ENCODE results near the gene KAT8.

KAT8 gene

DNA sequence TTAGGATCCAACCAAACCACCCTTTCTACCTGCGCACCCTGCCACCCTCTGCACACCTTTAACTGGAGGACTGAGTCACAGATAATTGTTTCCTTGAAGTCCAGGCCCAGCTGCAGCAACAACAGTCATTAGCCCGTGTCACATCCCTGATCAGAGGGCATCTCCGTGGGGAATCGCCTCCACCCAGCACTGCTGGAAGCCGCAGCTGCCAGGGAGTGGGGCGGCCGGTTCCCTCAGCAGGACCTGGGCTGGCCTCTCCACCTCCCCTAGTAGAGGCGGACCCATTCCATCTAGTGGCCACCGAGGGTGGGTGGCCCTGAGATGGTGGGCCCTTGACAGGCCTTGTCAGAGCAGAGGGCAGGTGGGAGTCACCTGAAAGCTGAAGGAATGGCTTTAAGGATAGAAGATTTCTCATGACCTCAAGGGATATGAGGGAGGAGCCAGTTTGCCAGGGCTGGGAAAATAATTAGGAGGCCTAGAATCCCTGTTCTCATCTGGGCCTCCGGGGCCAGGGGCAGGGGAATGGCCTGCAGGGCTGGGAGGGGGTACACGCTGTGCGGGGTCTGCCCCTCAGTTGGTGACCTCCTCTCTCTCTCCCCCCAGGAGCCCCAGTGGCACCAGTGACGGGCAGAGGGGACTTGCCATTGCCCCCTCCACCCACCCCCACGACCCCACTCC, 35.0 kb upstream of the KAT8 start:
- Histone ChIP-seq H3K27me3 (no peaks in the 10 kb centered on the region), H3K9me3 (no peaks in the 10 kb centered on the region), H3K27ac (peak overlapping the region; percentile 38), H3K4me3 (ENCODE audit: low read depth in 1 of 2, low read length in 1 of 2) (no peak overlapping the region), H3K4me1 (ENCODE audit: control insufficient read depth in 1 of 2, insufficient read depth in 1 of 2, low read depth in 1 of 2, low read length in 1 of 2) (peaks cover 16 to 19% of the 10 kb centered on the region in 2 experiments), H3K36me3 (peaks cover 99% of the 10 kb centered on the region)
- no peak for TF ChIP-seq CTCF (IDR thresholded peaks at IDR 0.05)

DNA sequence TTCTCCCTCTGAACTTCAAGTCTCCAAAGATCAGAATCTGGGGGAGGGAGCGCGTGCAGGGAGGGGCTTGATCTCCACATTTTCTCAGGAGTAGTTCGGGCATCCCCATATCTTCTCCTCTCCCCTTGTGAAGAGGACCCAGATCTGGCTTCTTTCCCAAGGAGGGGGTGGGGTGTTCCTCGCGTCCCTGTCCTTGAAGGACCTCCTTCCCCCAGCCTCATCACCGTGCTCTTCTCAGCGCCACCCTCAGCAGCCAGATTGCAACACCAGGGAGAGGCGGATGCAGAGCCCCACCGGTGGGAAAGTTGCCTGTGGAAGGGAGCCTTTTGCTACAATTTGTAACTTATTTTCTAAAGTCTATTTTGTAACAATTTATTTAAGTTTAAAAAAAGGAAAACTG, 34.4 kb upstream of the KAT8 start:
- H3K36me3 ChIP-seq, result peaks cover 95% of the 10 kb centered on the region

DNA sequence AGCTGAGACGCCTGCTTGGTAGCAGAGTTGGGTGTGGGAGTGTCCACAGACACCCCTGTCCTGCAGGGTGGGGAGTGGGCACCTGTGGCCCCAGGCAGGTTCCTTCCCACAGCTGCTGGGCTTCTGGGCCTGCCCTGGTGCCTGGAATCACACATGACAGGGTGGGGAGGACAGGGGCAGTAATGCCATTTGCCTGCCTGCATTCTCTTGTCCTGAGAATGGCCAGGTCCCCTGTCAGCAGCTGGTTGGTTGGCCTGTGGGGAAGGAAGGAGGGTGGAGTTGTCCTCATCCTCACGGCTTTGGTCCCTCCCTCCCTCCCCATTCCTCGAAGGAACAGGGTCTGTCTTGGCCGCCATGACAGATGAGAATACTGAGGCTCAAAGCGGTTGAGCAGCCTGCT, 33.9 kb upstream of the KAT8 start:
- peaks cover 92% of the 10 kb centered on the region for H3K36me3 ChIP-seq
- no peaks in the 10 kb centered on the region for H3K27me3 ChIP-seq
- peaks cover 16 to 19% of the 10 kb centered on the region in 2 experiments for H3K4me1 ChIP-seq (ENCODE audit: control insufficient read depth in 1 of 2, insufficient read depth in 1 of 2, low read depth in 1 of 2, low read length in 1 of 2)
- H3K9me3 ChIP-seq, result no peaks in the 10 kb centered on the region
- no peak overlapping the region for H3K4me3 ChIP-seq (ENCODE audit: low read depth in 1 of 2, low read length in 1 of 2)
- TF ChIP-seq CTCF (IDR thresholded peaks at IDR 0.05), result no peak
- no peak overlapping the region for H3K27ac ChIP-seq

More for the DNA sequence above, 34.4 kb upstream of the KAT8 start:
- Histone ChIP-seq H3K9me3 (no peaks in the 10 kb centered on the region), H3K4me1 (ENCODE audit: control insufficient read depth in 1 of 2, insufficient read depth in 1 of 2, low read depth in 1 of 2, low read length in 1 of 2) (peaks cover 16 to 19% of the 10 kb centered on the region in 2 experiments), H3K4me3 (ENCODE audit: low read depth in 1 of 2, low read length in 1 of 2) (no peak overlapping the region), H3K27ac (no peak overlapping the region), H3K27me3 (no peaks in the 10 kb centered on the region)
- TF ChIP-seq CTCF (IDR thresholded peaks at IDR 0.05), result no peak

GRCh38 chr16:31083981-31084380, 33.5 kb upstream of the KAT8 start:
- H3K27me3 ChIP-seq, result no peaks in the 10 kb centered on the region
- H3K4me1 ChIP-seq (ENCODE audit: control insufficient read depth in 1 of 2, insufficient read depth in 1 of 2, low read depth in 1 of 2, low read length in 1 of 2), result peaks cover 12 to 15% of the 10 kb centered on the region in 2 experiments
- no peaks in the 10 kb centered on the region for H3K9me3 ChIP-seq
- no peak overlapping the region for H3K4me3 ChIP-seq (ENCODE audit: low read depth in 1 of 2, low read length in 1 of 2)
- no peak overlapping the region for H3K27ac ChIP-seq
- H3K36me3 ChIP-seq, result peaks cover 92% of the 10 kb centered on the region
- no peak for TF ChIP-seq CTCF (IDR thresholded peaks at IDR 0.05)

- Histone ChIP-seq H3K27me3 (no peaks in the 10 kb centered on the region), H3K36me3 (peaks cover 89% of the 10 kb centered on the region), H3K4me1 (ENCODE audit: control insufficient read depth in 1 of 2, insufficient read depth in 1 of 2, low read depth in 1 of 2, low read length in 1 of 2) (peaks cover 4 to 8% of the 10 kb centered on the region in 2 experiments), H3K9me3 (no peaks in the 10 kb centered on the region), H3K4me3 (ENCODE audit: low read depth in 1 of 2, low read length in 1 of 2) (no peak overlapping the region), H3K27ac (peak overlapping the region; percentile 13)
- no peak for TF ChIP-seq CTCF (IDR thresholded peaks at IDR 0.05)
Observed at GRCh38 chr16:31084584-31085302, 32.7 kb upstream of the KAT8 start.
